TTC549 (cell line): ENCODE measurements around the gene CACNA1I.
A peak's percentile ranks its signal among the peaks of the same experiment; 100 is the strongest.
"Not testable (repeated sequence)": the region's sequence is repeated elsewhere in the genome, so short reads cannot be mapped to it uniquely, and the experiment has no call there.

Experiments
- FAIRE-seq: peaks from 2 replicates; lab custom pipeline; 2012; peaks lifted over from hg19 to GRCh38; lab: Jason Lieb, UNC

CACNA1I gene

DNA sequence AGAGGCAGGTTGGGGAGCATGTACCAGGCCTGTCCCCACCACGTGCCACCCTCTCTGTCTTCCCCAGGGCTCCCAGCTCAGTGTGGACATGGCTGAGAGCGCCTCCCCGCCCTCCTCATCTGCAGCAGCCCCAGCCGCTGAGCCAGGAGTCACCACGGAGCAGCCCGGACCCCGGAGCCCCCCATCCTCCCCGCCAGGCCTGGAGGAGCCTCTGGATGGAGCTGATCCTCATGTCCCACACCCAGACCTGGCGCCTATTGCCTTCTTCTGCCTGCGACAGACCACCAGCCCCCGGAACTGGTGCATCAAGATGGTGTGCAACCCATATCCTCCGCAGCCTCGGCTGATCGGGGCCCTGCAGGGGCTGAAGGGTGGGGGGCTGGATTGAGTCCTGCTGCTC, at the start of gene CACNA1I:
CACNA1I (plus strand) TSS at position 89 of the 400 bp plus-strand sequence; CDS start at position 89, 0 bp downstream.
- FAIRE-seq, result no peak

GRCh38 chr22:39521106-39521885, 49.3 kb upstream of the CACNA1I start:
- not testable (repeated sequence) for FAIRE-seq

GRCh38 chr22:39522091-39522490, 48.5 kb upstream of the CACNA1I start:
- FAIRE-seq, result not testable (repeated sequence)

- no peak for FAIRE-seq
These were observed 47.8 kb upstream of the CACNA1I start for GRCh38 chr22:39522567-39523300.

DNA sequence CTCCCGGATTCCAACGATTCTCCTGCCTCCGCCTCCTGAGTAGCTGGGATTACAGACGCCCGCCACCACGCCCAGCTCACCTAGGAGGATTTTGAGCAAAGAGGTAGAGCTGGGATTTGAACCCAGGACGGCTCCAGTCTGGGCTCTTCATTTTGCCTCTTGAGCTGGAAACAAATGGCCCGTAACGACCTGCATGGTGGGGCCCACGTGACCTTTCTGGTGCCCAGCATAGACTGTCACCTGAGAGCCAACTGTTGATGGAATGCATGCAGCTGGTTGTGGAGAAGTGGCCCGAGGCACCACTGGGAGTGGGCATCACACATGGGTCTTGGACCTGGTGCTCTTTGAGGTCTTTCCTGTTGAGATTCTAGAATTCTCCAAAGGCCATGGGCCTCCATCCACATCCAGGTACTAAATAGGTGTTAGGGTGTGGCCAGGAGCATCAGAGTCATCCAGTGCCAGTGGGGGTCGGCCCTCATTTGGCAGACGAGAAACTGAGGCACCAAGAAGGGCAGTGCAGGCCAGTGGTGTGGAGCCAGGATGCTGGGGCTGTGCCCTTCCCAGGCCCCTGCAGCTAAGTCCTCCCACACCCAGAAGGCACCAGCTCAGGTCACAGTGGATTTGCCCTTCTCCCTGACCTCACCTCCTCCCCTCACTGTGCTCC, 46.3 kb upstream of the CACNA1I start:
- FAIRE-seq, result no peak

DNA sequence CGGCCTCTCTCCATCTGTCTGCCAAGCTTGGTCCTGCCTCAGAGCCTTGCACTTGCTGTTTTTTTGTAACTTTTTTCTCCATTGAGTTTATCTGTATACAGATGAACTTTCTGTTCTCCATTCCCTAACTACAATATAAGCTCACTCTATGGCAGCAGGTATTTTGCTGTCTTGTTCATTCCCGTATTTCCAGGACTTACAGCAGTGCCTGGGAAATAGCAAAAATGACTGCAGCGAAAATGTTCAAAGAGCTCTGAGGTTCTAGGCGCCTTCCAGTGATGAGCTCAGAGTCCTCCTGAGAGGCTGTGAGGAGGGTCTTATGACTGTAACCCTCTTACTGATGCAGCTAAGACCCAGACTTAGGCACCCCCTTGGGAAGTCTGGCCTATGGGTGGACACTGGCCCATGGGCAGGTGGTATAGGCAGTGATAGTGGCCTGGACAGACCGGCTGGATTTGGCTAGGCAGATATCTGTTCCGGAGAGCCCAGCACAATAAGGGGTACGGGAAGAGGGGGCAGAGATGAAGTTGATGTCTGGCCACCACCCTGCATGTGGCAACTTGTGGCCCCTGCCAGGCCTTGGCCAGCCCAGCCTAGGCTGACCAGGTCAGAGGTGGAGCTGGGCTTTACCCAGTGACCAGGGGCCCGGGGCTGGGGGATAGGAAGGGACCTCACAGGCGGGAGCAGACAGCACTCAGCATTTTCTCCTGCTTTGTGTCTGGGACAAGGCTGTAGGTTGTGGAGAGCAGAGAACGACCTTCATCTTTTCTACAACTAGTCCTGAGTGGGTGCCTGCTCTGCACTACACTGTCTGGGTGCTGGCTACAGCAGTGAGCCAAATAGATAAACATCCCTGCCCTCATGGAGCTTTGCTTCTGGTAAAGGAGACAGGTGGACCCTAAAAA, 45.5 kb upstream of the CACNA1I start:
- no peak for FAIRE-seq

GRCh38 chr22:39525658-39525975, 44.9 kb upstream of the CACNA1I start:
- no peak for FAIRE-seq

DNA sequence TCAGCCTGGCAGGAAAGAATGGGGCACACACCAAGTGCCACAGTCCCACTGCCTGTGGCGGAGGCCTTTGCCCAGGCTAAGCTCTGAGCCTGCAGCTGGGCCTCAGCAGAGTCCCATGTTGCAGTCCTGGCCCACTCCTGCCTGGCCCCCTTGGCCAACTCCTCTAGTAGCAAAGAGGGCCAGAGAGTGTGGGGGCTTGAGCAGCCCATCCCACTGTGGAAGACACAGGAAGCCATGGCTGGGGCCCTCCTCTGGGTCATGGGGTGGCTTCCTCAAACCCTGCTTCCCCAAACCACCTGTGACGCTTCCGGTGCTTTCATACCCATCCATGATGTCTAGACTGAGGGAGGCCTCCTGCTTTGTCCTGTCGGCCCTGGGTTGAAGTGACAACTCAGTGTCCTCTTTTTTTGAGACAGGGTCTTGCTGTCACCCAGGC, 43.8 kb upstream of the CACNA1I start:
- no peak for FAIRE-seq

- FAIRE-seq, result no peak
These were observed 43.0 kb upstream of the CACNA1I start for GRCh38 chr22:39527481-39527961.

DNA sequence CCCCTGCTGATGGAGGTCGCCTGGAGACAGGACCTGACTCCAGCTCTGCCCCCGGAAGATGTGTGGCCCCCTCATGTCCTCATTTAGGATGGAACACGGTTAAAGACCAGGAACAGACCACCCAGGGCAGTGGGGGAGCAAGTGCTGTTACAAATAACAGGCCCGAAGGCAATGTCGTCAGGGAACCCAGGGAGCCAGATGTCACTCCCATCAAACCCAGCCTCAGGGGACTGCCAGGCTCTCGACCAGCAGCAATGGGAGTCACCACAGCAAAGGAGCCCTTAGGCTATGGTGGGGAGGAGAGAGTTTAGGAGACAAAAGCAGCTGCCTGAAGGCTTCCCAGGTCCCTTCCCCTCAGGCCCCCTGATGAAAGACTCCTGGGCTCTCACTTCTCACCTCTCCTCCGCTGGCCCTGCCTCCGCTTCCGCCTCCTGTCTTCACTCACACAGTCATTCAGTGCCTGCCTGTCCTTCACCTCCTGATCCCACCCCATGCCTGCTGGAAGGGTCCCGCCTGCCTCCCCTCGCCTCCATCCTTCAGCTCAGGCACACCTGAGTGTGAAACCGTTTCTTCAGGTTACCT, 42.4 kb upstream of the CACNA1I start:
- no peak for FAIRE-seq

DNA sequence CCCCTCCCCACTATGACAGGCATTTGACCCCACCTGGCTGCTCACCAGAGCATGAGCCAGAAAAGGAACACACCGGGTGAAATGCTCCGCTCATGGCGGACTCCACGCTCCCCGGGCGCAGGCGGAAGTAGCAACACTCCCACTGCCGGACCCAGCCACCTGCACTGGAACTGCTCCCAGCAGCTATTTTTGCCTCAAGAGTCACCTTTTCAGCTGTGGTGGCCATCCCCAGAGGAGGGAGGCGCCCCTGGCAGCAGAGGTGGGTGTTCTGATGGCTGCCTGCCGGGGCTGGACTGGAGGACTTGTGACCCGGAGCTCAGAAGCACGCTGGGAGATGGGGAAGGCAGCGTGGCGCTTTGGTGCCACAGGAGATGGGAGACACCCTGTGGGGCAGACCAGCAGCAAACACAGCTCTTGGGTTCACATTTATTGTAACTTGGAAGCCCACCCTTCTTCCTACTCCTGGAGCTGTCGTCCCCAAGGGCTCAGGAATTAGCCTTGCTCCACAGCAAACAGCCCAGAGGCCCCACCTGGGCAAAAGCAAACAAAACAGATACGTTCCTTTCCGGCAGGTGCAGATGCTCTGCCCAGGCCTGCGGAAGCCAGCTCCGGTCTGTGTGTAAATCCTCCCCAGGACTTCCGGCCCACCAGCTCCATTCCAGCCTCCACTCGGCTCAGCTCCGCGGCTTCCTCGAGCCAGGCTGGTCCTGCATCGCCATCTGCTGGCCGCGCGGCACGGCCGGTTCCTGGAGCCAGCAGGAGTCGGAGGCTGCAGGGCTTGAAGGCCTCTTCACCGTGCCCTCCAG, 41.7 kb upstream of the CACNA1I start:
- no peak for FAIRE-seq

DNA sequence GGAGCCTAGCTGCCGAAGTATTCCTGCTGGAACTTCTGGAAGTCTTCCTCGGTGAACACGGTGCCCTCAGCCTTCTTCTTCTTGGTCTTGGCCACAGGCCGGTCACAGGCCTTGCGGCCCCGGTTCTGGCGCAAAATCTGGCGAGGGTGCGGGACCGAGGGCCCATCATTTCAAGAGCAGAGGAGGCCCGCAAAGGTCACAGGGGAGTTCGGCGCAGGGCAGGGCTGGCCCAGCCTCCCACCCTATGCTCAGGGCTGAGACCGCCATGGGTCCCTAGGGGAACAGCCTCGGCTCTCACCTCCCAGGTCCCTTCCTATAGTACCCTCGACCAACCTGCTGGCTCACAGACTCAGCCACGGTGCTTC, 41.1 kb upstream of the CACNA1I start:
- no peak for FAIRE-seq

DNA sequence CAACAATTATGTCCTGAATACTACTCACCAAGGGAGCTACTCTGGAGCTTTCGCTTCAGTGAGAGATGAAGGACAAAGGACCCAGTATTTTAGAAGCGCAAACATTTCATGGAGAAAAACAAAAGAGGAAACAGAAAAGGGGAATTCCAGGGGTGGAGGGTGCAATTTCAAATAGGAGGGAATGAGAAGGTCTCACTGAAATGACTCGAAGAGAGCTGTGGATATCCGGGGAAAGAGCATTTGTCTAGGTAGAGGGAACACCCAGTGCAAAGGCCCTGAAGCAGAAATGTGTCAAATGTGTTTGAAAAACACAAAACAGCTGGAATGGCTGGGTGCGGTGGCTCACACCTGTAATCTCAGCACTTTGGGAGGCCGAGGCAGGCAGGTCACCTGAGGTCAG, 40.4 kb upstream of the CACNA1I start:
- no peak for FAIRE-seq

DNA sequence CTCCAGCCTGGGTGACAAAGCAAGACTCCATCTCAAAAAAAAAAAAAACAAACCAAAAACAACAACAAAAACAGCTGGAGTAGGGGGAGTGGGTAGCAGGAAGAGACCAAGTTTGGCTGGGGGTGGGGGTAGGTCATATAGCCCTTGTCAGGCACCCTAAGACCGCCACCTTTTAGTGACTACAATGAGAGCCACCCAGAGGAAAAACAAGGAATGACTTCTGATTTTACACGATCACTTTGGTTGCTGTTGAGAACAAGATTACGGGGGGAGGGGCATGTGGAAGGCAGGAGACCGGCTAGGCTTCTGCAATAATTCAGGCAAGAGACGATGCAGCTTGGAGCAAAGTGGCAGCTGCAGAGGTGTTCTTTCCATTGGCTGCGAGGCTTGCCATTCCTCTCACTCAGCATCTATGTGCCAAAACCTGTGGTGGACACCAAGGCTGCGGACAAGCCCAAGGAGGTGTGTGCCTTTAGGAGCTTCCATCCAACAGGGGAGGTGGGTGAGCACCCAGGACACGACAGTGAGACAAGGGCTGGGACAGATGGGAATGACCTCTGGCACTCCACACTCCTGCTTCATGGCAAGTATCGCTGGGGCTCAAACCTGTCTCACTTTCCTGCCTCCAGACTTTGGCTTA, 39.7 kb upstream of the CACNA1I start:
- FAIRE-seq, result no peak

DNA sequence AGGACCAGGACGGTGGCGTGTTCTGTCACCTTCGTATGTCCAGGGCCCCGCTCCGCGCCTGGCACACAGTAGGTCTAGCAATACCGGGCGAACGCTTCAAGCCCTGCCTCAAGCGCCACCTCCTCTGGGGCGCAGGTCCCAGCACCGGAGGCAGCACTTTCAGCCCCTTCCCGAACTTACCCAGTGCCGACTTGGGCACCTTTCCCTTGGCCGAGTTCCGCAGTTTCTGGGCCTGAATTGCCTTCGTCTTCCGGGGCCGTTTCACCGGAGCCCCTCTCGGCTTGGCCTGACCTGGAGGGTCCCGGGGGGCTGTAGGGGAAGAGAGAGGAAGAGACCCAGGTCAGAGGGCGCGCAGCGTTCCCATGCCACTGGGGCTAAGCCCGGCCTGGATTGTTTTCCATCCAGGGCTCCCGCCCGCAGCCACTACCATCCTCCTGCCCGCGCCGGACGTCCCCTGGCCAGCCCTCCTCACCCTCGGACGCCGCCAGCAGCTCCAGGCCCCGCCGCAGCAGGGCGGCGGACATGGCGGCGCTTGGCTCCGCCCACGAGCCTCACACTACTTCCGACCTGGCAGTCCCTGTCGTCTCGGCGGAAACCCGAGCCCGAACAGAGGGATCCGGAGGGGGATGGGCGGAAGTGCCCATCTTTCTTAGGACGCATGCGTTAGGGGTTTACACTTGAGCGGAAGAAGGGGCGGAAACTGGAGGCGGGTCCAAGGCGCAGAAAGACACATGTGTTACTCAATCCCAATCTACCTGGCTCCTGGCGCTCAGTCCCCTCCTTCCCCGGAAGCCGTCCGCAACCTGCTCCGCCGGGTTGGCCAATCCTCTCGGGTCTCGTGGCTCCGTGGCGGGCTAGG, 38.1 kb upstream of the CACNA1I start, which contains the start of gene RPS19BP1:
RPS19BP1 (minus strand) TSS at position 534 of the 859 bp plus-strand sequence; CDS start at position 524, 10 bp downstream.
- peak; percentile 97 for FAIRE-seq

- no peak for FAIRE-seq
These were observed 36.5 kb upstream of the CACNA1I start for GRCh38 chr22:39534092-39534506.

DNA sequence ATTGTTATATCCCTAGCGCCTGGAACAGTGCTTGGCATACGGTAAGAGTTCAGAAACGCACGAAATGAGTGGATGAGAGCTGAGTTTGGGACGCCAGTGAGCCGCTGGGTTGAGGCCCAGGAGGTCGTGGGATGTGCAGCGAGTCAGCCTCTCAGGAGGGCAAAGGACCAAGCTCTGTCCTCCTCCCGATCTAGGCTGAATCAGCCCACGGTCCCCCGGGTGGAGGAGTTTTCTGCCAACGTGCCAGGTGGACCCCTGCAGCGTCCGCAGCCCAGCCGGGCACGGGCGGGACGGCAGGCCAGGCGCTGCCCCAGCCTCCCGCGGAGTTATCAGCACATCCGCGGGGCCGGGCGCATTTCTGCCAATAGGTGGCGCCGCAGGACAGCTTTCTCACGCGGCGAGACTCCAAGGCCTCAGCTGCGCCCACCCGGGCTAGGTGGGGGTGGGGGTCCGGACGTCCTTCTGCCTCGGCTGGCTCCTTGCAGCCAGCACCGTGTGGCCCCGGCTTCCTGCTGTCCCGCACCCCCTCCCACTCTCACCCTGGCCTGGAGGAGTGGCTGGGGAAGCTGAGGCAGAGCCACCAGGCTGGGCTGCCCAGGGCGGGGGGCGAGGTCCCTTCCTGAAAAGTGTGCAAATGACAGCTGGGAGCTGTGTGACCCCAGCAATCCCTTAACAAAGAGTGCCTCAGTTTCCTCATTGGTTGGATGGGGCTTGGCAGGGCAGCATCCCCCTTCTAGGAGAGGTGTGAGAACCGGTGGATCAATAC, 35.8 kb upstream of the CACNA1I start:
- no peak for FAIRE-seq

GRCh38 chr22:39535357-39535725, 35.2 kb upstream of the CACNA1I start:
- FAIRE-seq, result no peak
